Calu3 (cell line): ENCODE data around the gene PTPRO. TPM values are rescaled to one million over a fixed set of nuclear protein-coding genes. Genes with fewer than 3 reads are reported as not detected.

ENCODE experiments used
- BruUV-seq: library from RNA; stranded (reverse); fragments of 400-500 nt; replicated peaks from 2 replicates; lab custom pipeline; 2021; lab: Mats Ljungman, UMichigan
- CTCF ChIA-PET: fragments of 300-600 bp; sonication (Branson Sonifier 250); formaldehyde crosslinking; loops from one replicate; lab custom pipeline; 2022; ENCODE audit warnings: antibody characterized with exemption; lab: Charles Lee
- DNase-seq: peaks from one replicate; pipeline ENCODE4 v3.0.0; 2022
- H3K27ac Mint-ChIP-seq: one replicate; pipeline ENCODE4 v1.8.0; 2022; ENCODE audit warnings: mixed read lengths; ENCODE audit not compliant: unreplicated experiment
- H3K27me3 Mint-ChIP-seq: one replicate; pipeline ENCODE4 v1.8.0; 2022; ENCODE audit warnings: mixed read lengths; ENCODE audit not compliant: unreplicated experiment
- H3K36me3 Mint-ChIP-seq: one replicate; pipeline ENCODE4 v1.8.0; 2022; ENCODE audit warnings: mild to moderate bottlenecking, moderate library complexity, mixed read lengths; ENCODE audit not compliant: insufficient read depth, unreplicated experiment
- H3K4me1 Mint-ChIP-seq: one replicate; pipeline ENCODE4 v1.8.0; 2022; ENCODE audit warnings: mild to moderate bottlenecking, low read depth, mixed read lengths; ENCODE audit not compliant: unreplicated experiment
- H3K4me3 Mint-ChIP-seq: one replicate; pipeline ENCODE4 v1.8.0; 2022; ENCODE audit warnings: mild to moderate bottlenecking, low read depth, moderate library complexity, mixed read lengths; ENCODE audit not compliant: unreplicated experiment
- H3K9me3 Mint-ChIP-seq: one replicate; pipeline ENCODE4 v1.8.0; 2022; ENCODE audit warnings: low read depth, mixed read lengths; ENCODE audit not compliant: unreplicated experiment
- CTCF ChIP-seq: fragments of 200-600 bp; IDR thresholded peaks from one replicate; pipeline ENCODE4 v1.8.0; 2022; ENCODE audit warnings: antibody characterized with exemption; ENCODE audit not compliant: unreplicated experiment
- intact Hi-C: fragments of 100-400 bp; cut with micrococcal nuclease; formaldehyde crosslinking; loops from one replicate; pipeline ENCODE4 v1.10.0; 2022; ENCODE audit not compliant: unreplicated experiment
- total RNA-seq: library from RNA; stranded (reverse); gene quantifications from 2 replicates; pipeline ENCODE4 v1.2.3, GENCODE V29; 2022

The PTPRO gene
- total RNA-seq, 1 experiment from 2014 or later = not detected

- no peaks in the 10 kb centered on the region for H3K36me3 Mint-ChIP-seq
- no TSS peak for BruUV-seq
Measured at GRCh38 chr12:15346488-15346887, 24.2 kb downstream of the PTPRO start.

GRCh38 chr12:15350643-15351042, 28.3 kb downstream of the PTPRO start:
- intact Hi-C loops = no loop called here
- Mint-ChIP-seq H3K4me1 (peaks cover 16% of the 10 kb centered on the region), H3K27me3 (peaks cover 17% of the 10 kb centered on the region), H3K9me3 (no peaks in the 10 kb centered on the region), H3K27ac (no peak overlapping the region), H3K4me3 (no peak overlapping the region), H3K36me3 (no peaks in the 10 kb centered on the region)
- TF ChIP-seq CTCF = no peak
- no TSS peak for BruUV-seq
- DNase-seq = no peak
- CTCF ChIA-PET = no interaction called here

More at GRCh38 chr12:15346488-15346887, 24.2 kb downstream of the PTPRO start:
- H3K4me3 Mint-ChIP-seq = no peak overlapping the region
- no peak for DNase-seq
- CTCF ChIA-PET = interaction anchor here (0.5 kb wide), 1 partner anchor 1039 kb away, joined by 3 read pairs; no protein-coding TSS in a partner anchor
- peaks cover 8% of the 10 kb centered on the region for H3K27me3 Mint-ChIP-seq
- intact Hi-C loops = no loop called here
- H3K4me1 Mint-ChIP-seq = peaks cover 16% of the 10 kb centered on the region
- H3K27ac Mint-ChIP-seq = no peak overlapping the region
- TF ChIP-seq CTCF = no peak
- H3K9me3 Mint-ChIP-seq = no peaks in the 10 kb centered on the region

- CTCF ChIA-PET = no interaction called here
- TF ChIP-seq CTCF = no peak
- Mint-ChIP-seq H3K4me1 (no peaks in the 10 kb centered on the region), H3K9me3 (no peaks in the 10 kb centered on the region), H3K27ac (no peak overlapping the region), H3K4me3 (no peak overlapping the region), H3K27me3 (peaks cover 17% of the 10 kb centered on the region), H3K36me3 (no peaks in the 10 kb centered on the region)
- intact Hi-C loops = no loop called here
- DNase-seq = no peak
- no TSS peak for BruUV-seq
Measured at GRCh38 chr12:15355766-15356165, 33.5 kb downstream of the PTPRO start.

GRCh38 chr12:15356951-15357364, 34.6 kb downstream of the PTPRO start:
- Mint-ChIP-seq H3K9me3 (no peaks in the 10 kb centered on the region), H3K4me1 (no peaks in the 10 kb centered on the region), H3K4me3 (no peak overlapping the region), H3K36me3 (no peaks in the 10 kb centered on the region), H3K27ac (no peak overlapping the region), H3K27me3 (peaks cover 5% of the 10 kb centered on the region)
- CTCF ChIA-PET = no interaction called here
- no peak for DNase-seq
- intact Hi-C loops = no loop called here
- no TSS peak for BruUV-seq
- TF ChIP-seq CTCF = no peak
